ENCODE results near the gene EVX2. TPM values are rescaled to one million over a fixed set of nuclear protein-coding genes. Genes with fewer than 3 reads are reported as not detected.

Gene EVX2
- total and polyA plus RNA-seq, 8 donors = not detected

DNA sequence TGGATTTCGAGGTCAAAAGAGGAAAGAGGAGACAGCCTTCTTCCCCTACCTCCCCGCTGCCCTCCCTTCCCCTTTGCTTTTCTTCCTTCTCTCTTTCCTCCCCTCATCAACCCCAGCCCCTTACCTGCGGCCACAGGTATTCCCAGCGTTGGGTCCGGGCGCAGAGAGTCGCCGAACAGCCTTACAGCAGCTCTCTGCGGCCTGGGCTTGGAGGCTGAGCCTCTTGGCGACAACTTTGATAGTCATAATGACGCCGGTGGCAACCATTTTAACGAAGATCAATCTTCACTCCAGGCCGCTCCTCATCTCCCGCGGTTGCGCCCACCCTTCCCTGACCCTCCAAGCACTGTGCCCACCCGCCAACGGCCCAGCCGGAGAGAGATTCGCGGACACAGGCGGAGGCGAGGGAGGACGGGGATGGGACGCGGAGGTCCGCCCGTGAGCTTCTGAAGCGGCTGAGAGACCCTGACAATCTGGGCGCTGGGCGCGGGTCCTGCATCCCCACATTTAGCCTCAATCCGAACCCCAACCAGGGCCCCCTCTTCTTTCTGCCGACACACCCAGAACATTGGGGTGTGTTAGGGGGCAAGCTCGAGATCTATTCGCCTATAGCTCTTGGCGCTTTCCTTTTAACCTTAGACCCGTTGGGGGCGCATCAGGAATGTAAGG is 1.5 kb upstream of the EVX2 start:
- no peak for TF ChIP-seq POLR2AphosphoS5 (IDR thresholded peaks at IDR 0.05)
- no peak for TF ChIP-seq EP300 (IDR thresholded peaks at IDR 0.05)
- no peak for TF ChIP-seq POLR2A (IDR thresholded peaks at IDR 0.05)
- TF ChIP-seq, protein P1, sequence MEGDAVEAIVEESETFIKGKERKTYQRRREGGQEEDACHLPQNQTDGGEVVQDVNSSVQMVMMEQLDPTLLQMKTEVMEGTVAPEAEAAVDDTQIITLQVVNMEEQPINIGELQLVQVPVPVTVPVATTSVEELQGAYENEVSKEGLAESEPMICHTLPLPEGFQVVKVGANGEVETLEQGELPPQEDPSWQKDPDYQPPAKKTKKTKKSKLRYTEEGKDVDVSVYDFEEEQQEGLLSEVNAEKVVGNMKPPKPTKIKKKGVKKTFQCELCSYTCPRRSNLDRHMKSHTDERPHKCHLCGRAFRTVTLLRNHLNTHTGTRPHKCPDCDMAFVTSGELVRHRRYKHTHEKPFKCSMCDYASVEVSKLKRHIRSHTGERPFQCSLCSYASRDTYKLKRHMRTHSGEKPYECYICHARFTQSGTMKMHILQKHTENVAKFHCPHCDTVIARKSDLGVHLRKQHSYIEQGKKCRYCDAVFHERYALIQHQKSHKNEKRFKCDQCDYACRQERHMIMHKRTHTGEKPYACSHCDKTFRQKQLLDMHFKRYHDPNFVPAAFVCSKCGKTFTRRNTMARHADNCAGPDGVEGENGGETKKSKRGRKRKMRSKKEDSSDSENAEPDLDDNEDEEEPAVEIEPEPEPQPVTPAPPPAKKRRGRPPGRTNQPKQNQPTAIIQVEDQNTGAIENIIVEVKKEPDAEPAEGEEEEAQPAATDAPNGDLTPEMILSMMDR (IDR thresholded peaks at IDR 0.05) = no peak
- DNase-seq = peak in 1 of 2 donors; percentile 17
- peaks cover 9 to 49% (median 30%) of the 10 kb centered on the region in 4 donors for H3K9me3 ChIP-seq
- no peak overlapping the region for H3K4me3 ChIP-seq
- H3K36me3 ChIP-seq = no peaks in the 10 kb centered on the region
- peaks cover 9 to 67% (median 41%) of the 10 kb centered on the region in 4 donors for H3K4me1 ChIP-seq
- 6 to 11% (median 9%) methylated on average over 27 to 40 of the region's 40 CpGs for WGBS, 5 donors
- H3K27ac ChIP-seq = no peak overlapping the region
- peaks cover 64 to 100% (median 100%) of the 10 kb centered on the region in 3 donors for H3K27me3 ChIP-seq
- intact Hi-C loops (cut with DNase I; ENCODE audit: low total_unique reads) = no loop called here

DNA sequence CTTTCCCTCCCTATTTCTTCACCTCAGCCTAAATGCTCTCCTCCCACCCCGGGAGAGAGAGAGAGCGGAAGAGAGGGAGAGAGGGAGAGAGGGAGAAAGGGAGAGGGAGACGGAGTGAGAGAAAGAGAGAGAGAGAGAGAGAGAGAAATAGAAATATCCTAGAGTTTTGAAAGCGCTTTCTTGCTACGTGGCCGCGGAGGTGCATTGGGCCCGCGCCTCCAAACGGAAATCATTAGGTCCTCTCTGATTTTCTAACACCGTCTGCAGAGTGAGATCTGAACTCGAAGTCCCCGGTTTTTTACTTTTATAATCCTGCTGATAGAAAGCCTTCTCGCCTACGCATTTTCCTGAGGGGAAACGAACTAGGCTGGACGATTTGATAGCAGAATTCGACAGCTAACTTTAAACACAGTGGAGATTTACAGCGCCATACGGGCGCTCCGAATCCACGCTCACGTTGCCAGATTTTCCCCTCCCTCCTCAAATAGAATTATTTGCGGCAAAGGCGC is 903 bp upstream of the EVX2 start:
- DNase-seq = no peak
- H3K4me3 ChIP-seq = no peak overlapping the region
- intact Hi-C loops (cut with DNase I; ENCODE audit: low total_unique reads) = no loop called here
- 4 to 9% (median 6%) methylated on average over 26 of the region's 26 CpGs for WGBS, 5 donors
- H3K9me3 ChIP-seq = peaks cover 9 to 49% (median 30%) of the 10 kb centered on the region in 4 donors
- TF ChIP-seq POLR2AphosphoS5 (IDR thresholded peaks at IDR 0.05) (no peak), EP300 (IDR thresholded peaks at IDR 0.05) (no peak), POLR2A (IDR thresholded peaks at IDR 0.05) (no peak)
- TF ChIP-seq, protein P1 (IDR thresholded peaks at IDR 0.05) = no peak
- H3K27me3 ChIP-seq = peaks cover 66 to 100% (median 99%) of the 10 kb centered on the region in 3 donors
- no peaks in the 10 kb centered on the region for H3K36me3 ChIP-seq
- peaks cover 9 to 72% (median 46%) of the 10 kb centered on the region in 4 donors for H3K4me1 ChIP-seq
- no peak overlapping the region for H3K27ac ChIP-seq

DNA sequence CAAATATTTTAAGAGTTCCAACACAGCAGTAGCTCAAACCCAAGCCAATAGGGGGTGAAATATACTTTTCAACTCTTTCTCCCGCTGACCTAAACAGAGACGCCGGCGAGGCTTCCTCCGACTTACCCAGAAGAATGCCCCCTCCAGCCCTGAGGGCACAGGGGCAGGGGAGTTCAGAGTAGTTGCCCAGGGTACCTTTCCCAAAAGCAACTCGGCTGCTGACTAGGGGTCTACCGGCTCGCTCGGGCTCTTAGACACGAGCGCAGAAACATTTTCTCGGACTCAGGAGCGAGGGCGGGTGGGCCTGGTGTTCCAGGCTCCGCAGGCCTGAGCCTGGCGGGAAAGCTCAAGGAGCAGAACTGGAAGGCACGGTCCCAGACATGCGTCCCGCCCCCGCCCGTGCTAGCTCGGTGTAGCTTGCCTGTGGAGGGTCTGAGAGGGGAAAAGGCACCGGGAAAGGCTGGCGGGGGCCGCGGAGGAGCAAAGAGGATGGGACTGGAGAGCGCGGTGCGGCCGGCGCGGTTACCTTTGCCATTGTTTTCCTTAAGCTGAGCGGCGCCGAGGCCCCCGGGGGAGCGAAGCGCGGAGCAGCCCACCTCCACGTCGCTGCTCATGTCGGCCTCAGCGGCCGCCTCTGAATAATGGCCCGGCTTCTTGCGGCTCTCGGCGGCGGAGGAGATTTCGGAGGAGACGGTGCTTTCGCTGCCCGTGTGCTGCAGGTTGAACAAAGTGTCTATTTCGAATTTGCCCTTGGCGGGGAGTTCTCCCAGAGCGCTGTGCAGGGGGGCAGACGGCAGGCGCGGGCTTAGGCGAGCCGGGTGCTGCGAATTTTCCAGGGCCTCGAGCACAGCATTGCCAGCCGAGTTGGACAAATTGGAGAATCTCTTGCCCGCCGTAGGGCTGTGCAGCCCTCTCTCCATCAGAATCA is 674 bp downstream of the EVX2 start:
- Histone ChIP-seq H3K4me3 (no peak overlapping the region), H3K36me3 (no peaks in the 10 kb centered on the region), H3K9me3 (peaks cover 9 to 57% (median 30%) of the 10 kb centered on the region in 4 donors), H3K27me3 (peaks cover 75 to 100% (median 99%) of the 10 kb centered on the region in 3 donors), H3K27ac (no peak overlapping the region), H3K4me1 (peaks cover 4 to 72% (median 45%) of the 10 kb centered on the region in 4 donors)
- DNase-seq = no peak
- TF ChIP-seq, protein P1 (IDR thresholded peaks at IDR 0.05) = no peak
- TF ChIP-seq EP300 (IDR thresholded peaks at IDR 0.05) = no peak
- no peak for TF ChIP-seq POLR2A (IDR thresholded peaks at IDR 0.05)
- no peak for TF ChIP-seq POLR2AphosphoS5 (IDR thresholded peaks at IDR 0.05)
- intact Hi-C loops (cut with DNase I; ENCODE audit: low total_unique reads) = no loop called here
- WGBS, 5 donors = 5 to 15% (median 7%) methylated on average over 46 to 66 of the region's 66 CpGs

DNA sequence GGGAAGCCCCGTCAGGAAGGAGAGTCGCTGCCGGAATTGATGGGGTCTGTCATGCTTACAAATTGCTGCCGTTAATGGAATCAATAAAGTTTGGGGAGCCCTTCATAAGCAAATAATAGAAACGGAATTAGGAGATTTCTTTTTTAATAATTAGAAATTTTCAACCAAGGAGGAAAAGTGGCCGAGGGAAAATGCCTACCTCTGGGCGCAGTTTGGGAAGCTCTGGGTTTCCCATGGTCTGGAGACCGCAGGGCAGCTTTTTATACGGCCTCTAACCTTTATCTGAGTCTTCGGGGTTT is 1.3 kb downstream of the EVX2 start:
- Histone ChIP-seq H3K27ac (no peak overlapping the region), H3K4me1 (peaks cover 0 to 66% (median 40%) of the 10 kb centered on the region in 4 donors), H3K9me3 (peaks cover 9 to 57% (median 30%) of the 10 kb centered on the region in 4 donors), H3K36me3 (no peaks in the 10 kb centered on the region), H3K4me3 (no peak overlapping the region), H3K27me3 (peaks cover 69 to 100% (median 99%) of the 10 kb centered on the region in 3 donors)
- 7 to 11% (median 10%) methylated on average over 10 of the region's 10 CpGs for whole genome bisulfite sequencing, 5 donors
- TF ChIP-seq EP300 (IDR thresholded peaks at IDR 0.05) = no peak
- no peak for TF ChIP-seq POLR2AphosphoS5 (IDR thresholded peaks at IDR 0.05)
- TF ChIP-seq POLR2A (IDR thresholded peaks at IDR 0.05) = no peak
- TF ChIP-seq, protein P1 (IDR thresholded peaks at IDR 0.05) = no peak
- intact Hi-C loops (cut with DNase I; ENCODE audit: low total_unique reads) = no loop called here
- DNase-seq = no peak

All from stomach (tissue), 9 donors.